ENCODE measurements around the gene PRR29. TPM values are rescaled to one million over a fixed set of nuclear protein-coding genes. Genes with fewer than 3 reads are reported as not detected.

The PRR29 gene
- polyA plus RNA-seq, 1 of the 3 experiments (the other 2 are of a cell fraction), result 2.7 TPM

DNA sequence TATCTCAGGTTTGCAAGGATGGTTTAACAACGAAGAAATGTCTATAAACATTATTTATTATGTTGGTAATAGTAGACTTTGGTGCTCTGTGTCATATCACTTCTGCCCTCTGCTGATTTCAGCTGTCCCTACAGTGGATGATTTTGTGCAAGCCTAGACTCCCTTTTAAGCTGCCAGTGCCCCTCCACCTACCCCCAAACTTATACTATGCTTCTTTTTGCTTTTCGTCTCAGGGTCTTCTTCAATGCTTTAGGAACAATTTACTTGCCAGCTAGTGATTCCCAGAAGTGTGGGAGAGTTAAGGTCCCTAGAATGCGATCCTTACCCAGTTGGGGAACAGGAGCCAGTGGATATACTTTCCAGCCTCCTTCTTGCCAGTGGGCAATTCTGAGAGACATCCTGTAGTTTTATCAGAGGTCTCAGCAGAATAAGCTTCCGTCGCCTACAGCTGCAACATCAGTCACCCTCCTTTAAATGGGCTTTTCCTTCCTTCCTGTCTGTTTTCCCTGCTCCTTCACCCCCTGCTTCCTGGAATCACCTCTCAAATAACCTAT, 18.2 kb downstream of the PRR29 start:
- H3K4me2 ChIP-seq, result no peak overlapping the region
- ChIA-PET POLR2A (no interaction called here), CTCF (interaction anchor here (0.6 to 17.1 kb wide), 16 partner anchors 10 to 1492 kb away, joined by 3 to 810 read pairs (median 4); partner anchors contain the start of genes CSHL1, ERN1 and GH1)

DNA sequence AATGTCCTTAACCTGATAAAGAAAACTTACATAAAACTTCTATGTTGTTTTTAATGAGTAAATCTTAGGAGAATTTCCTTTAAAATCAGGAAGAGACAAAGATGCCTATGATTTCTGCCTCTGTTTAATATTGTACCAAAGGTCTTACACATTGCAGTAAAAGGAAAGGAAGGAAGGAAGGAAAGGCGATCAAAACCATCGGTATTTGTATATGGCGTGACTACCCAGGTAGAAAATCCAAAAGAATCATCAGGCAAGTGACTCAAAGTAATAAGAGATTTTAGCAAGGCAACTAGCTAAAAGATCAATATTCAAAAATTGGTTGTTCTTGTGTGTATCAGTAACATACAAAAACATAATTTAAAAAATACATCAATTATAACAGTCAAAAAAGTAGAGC, 18.8 kb downstream of the PRR29 start:
- no peak for TF ChIP-seq SMC3 (IDR thresholded peaks at IDR 0.05; ENCODE audit: low read depth, low read length)
- no peak for TF ChIP-seq POLR2AphosphoS5 (IDR thresholded peaks at IDR 0.05; ENCODE audit: low read depth, low read length)
- TF ChIP-seq, protein P1, sequence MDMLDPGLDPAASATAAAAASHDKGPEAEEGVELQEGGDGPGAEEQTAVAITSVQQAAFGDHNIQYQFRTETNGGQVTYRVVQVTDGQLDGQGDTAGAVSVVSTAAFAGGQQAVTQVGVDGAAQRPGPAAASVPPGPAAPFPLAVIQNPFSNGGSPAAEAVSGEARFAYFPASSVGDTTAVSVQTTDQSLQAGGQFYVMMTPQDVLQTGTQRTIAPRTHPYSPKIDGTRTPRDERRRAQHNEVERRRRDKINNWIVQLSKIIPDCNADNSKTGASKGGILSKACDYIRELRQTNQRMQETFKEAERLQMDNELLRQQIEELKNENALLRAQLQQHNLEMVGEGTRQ (IDR thresholded peaks at IDR 0.05; ENCODE audit: borderline replicate concordance, low read depth, low read length), result no peak
- TF ChIP-seq JUND (IDR thresholded peaks at IDR 0.05), result no peak
- no peak for TF ChIP-seq EP300 (IDR thresholded peaks at IDR 0.05; ENCODE audit: borderline replicate concordance in 1 of 2, low read depth in 1 of 2, low read length in 1 of 2)
- WGBS (ENCODE audit: low lambda C conversion rate), result 93% methylated on average over 3 of the region's 3 CpGs
- no peaks in the 10 kb centered on the region for H3K9me3 ChIP-seq
- H3K4me3 ChIP-seq (ENCODE audit: low read depth in 2 of 2, low read length in 1 of 2), result no peak overlapping the region
- no peaks in the 10 kb centered on the region for H3K79me2 ChIP-seq (ENCODE audit: insufficient read depth)
- H3K9me2 ChIP-seq, result no peaks in the 10 kb centered on the region
- POLR2A ChIA-PET, result no interaction called here
- no peak overlapping the region for H2AFZ ChIP-seq (ENCODE audit: low read depth)
- no peak for DNase-seq
- no peak overlapping the region for H3K9ac ChIP-seq
- no peak overlapping the region for H3K4me2 ChIP-seq
- CTCF ChIA-PET, result interaction anchor here (0.6 to 17.1 kb wide), 19 partner anchors 11 to 1493 kb away, joined by 3 to 810 read pairs (median 4); partner anchors contain the start of genes CSHL1, ERN1 and GH1
- H3F3A ChIP-seq (replicated peaks; ENCODE audit: insufficient read depth), result no peaks in the 10 kb centered on the region
- H4K20me1 ChIP-seq (ENCODE audit: insufficient read depth), result no peaks in the 10 kb centered on the region
- no peak overlapping the region for H3K27ac ChIP-seq (ENCODE audit: low read depth in 2 of 2, low read length in 1 of 2)
- H3K36me3 ChIP-seq (replicated peaks in 1 of 2; ENCODE audit: control insufficient read depth in 1 of 2, insufficient read depth in 2 of 2, low read length in 1 of 2), result no peaks in the 10 kb centered on the region
- no peaks in the 10 kb centered on the region; the same call in 1 of the 2 replicates for H3K27me3 ChIP-seq (ENCODE audit: insufficient read depth)
- H3K4me1 ChIP-seq (ENCODE audit: control insufficient read depth in 1 of 2, insufficient read depth in 2 of 2, low read depth in 1 of 2, low read length in 1 of 2), result no peaks in the 10 kb centered on the region

More for the DNA sequence above, 18.2 kb downstream of the PRR29 start:
- peak; percentile 23 for DNase-seq
- no peaks in the 10 kb centered on the region for H3K79me2 ChIP-seq (ENCODE audit: insufficient read depth)
- 57% methylated on average over 5 of the region's 5 CpGs for WGBS (ENCODE audit: low lambda C conversion rate)
- no peak overlapping the region for H2AFZ ChIP-seq (ENCODE audit: low read depth)
- no peak overlapping the region for H3K27ac ChIP-seq (ENCODE audit: low read depth in 2 of 2, low read length in 1 of 2)
- H3K4me1 ChIP-seq (ENCODE audit: control insufficient read depth in 1 of 2, insufficient read depth in 2 of 2, low read depth in 1 of 2, low read length in 1 of 2), result no peaks in the 10 kb centered on the region
- H3F3A ChIP-seq (replicated peaks; ENCODE audit: insufficient read depth), result no peaks in the 10 kb centered on the region
- no peaks in the 10 kb centered on the region for H4K20me1 ChIP-seq (ENCODE audit: insufficient read depth)
- no peaks in the 10 kb centered on the region for H3K9me2 ChIP-seq
- no peak overlapping the region for H3K4me3 ChIP-seq (ENCODE audit: low read depth in 2 of 2, low read length in 1 of 2)
- TF ChIP-seq ELF1 (IDR thresholded peaks at IDR 0.05) (no peak), TEAD4 (IDR thresholded peaks at IDR 0.05; ENCODE audit: borderline replicate concordance, insufficient read depth) (no peak), SMC3 (IDR thresholded peaks at IDR 0.05; ENCODE audit: low read depth, low read length) (0 out of 2 replicates have a peak, but pooled peaks have one; percentile 23), RAD21 (IDR thresholded peaks at IDR 0.05; ENCODE audit: low read length) (peak; percentile 41)
- TF ChIP-seq, protein P1 (IDR thresholded peaks at IDR 0.05; ENCODE audit: borderline replicate concordance, low read depth, low read length), result no peak
- TF ChIP-seq, protein P2, sequence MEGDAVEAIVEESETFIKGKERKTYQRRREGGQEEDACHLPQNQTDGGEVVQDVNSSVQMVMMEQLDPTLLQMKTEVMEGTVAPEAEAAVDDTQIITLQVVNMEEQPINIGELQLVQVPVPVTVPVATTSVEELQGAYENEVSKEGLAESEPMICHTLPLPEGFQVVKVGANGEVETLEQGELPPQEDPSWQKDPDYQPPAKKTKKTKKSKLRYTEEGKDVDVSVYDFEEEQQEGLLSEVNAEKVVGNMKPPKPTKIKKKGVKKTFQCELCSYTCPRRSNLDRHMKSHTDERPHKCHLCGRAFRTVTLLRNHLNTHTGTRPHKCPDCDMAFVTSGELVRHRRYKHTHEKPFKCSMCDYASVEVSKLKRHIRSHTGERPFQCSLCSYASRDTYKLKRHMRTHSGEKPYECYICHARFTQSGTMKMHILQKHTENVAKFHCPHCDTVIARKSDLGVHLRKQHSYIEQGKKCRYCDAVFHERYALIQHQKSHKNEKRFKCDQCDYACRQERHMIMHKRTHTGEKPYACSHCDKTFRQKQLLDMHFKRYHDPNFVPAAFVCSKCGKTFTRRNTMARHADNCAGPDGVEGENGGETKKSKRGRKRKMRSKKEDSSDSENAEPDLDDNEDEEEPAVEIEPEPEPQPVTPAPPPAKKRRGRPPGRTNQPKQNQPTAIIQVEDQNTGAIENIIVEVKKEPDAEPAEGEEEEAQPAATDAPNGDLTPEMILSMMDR (IDR thresholded peaks at IDR 0.05), result peak; percentile 36
- no peaks in the 10 kb centered on the region for H3K9me3 ChIP-seq
- no peaks in the 10 kb centered on the region; the same call in 1 of the 2 replicates for H3K27me3 ChIP-seq (ENCODE audit: insufficient read depth)
- H3K36me3 ChIP-seq (replicated peaks in 1 of 2; ENCODE audit: control insufficient read depth in 1 of 2, insufficient read depth in 2 of 2, low read length in 1 of 2), result no peaks in the 10 kb centered on the region
- no peak overlapping the region for H3K9ac ChIP-seq

Measured in SK-N-SH (cell line).